NCI-H1092 (cell line): ENCODE results near the gene UBTD1.
"Not testable (repeated sequence)": the region's sequence is repeated elsewhere in the genome, so short reads cannot be mapped to it uniquely, and the experiment has no call there.

ENCODE experiments used
- DNase-seq: peaks from one replicate; lab custom pipeline; 2025; lab: John Stamatoyannopoulos, UW

Gene UBTD1

GRCh38 chr10:97515271-97515978, 16.7 kb downstream of the UBTD1 start:
- no peak for DNase-seq

DNA sequence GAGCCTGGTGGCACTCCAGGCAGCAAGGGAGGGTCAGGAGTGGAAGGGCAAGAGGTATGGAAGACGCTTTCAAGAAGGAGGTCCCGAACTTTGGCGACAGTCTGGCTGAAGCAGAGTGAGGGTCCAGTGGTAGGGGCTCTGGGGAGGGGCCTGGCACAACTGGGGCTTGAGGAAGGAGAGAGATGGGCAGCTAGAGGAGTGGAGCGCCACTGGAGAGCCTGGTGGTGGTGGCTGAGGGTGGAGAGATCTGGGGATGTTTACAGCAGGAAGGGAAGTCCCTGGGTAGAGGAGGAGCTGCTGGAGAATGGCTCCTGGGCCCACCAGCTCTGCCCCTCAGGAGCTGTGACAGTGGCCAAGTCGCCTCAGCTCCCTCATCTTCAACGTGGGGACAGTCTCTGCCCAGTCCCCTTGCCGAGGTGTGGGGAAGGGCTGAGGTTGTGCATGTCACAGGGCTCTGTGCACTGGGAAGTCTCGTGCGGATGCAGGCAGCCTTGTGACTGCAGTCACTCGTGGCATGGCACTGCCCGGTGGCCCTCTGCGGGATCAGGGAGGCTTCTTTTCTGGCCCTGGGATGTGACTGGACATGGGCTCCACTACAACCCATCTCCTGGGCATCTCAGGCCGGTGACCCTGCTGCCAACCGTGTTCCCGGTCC, 18.5 kb downstream of the UBTD1 start:
- no peak for DNase-seq

DNA sequence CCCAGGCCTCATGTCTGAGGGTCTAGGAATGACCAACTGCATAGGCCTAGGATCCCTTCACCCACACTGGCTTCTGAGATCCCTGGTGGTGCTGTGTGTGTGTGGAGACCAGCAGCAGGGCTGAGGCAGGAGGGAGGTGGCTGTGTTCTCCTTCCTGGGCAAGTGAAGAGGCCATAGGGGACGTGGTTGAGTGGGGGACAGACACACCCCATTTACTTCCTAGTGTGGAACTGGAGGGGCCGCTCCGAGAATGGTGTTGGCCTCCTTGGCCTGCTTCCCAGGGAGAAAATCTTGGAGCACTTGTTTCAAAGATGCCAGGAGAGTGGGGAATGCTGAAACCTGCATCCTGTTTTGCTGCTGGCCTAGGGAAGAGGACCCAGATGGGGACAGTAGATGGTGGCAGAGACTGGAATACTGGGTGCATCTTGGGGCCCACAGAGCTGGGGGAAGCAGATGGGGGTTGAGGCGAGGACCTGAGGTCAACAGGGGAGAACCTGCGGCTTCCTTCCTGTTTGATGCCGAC, 19.1 kb downstream of the UBTD1 start:
- DNase-seq: no peak

DNA sequence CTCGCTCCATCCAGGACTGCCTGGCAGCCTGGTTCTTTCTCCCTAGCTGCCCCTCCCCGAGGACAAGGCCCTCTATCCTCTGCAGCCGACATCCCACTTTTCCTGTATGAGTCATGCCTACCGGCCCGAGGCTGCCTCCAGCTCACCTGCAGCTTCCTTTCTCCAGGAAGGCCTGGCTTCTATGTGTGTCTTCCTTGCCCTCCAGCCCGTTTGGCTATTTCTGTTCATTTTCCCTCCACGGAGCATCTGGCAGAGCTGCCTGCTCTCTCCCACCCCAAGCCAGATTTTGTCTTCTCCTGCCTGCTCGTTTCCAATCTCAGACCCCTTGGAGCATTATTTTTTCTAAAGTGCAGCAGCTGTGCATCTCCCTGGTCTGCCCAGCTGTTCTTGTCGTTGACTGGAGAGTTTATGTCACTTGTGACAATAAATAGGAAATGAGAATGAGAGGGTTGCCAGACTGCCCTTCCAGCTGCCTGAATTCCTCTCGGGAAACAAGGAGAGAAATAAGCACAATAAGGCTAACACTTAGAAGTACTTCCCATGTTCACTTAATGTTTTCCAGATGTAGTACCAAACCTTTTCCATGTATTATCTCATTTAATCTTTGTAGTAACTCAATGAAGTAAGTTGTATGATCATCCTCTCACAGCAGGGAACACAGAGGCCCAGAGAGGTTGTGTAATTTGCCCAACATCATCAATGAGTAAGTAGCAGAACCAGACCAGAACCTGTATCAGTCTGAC, 19.7 kb downstream of the UBTD1 start:
- no peak for DNase-seq

DNA sequence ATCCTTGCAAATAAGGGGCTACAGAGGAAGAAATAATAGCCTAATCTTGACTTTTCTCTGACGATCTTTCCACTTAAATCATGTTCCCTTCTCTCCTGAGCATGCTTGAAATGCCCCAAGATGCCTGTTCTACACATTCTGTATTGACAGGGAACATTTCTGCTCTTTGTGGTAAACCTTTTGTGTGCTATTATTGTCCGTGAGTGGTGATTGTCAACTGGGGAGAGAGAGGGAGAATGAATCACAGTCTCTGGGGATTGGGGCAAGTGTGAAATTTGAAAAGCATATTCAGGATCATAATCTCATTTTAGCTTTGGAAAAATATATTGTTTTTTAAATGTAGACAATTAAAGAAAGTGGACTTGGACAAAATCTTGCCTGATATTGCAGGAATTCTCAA, 20.6 kb downstream of the UBTD1 start:
- DNase-seq: no peak

GRCh38 chr10:97520520-97520919, 21.8 kb downstream of the UBTD1 start:
- DNase-seq: no peak

- DNase-seq: no peak
These were observed 22.4 kb downstream of the UBTD1 start for GRCh38 chr10:97520978-97521761.

DNA sequence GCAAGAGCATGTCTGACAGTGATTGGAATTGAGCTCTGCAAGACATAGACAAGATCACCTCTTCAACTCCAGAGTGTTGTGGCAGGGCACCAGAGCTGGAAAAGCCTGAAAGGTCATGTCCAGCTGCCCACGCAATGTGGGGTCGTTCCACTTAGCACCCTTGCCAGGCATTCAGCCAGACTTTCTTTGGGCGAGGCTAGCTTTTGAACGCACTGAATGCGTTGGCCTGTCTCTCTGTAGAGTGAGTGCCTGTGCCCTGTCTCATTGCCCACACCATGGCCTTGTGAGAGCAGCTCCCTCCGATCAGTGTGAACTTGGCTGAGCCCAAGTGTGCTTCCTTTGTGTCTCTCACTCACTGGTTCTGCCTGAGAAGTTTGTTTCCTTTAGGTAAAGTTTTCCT, 23.3 kb downstream of the UBTD1 start:
- no peak for DNase-seq

- no peak for DNase-seq
These were observed 24.2 kb downstream of the UBTD1 start for GRCh38 chr10:97522937-97523336.

DNA sequence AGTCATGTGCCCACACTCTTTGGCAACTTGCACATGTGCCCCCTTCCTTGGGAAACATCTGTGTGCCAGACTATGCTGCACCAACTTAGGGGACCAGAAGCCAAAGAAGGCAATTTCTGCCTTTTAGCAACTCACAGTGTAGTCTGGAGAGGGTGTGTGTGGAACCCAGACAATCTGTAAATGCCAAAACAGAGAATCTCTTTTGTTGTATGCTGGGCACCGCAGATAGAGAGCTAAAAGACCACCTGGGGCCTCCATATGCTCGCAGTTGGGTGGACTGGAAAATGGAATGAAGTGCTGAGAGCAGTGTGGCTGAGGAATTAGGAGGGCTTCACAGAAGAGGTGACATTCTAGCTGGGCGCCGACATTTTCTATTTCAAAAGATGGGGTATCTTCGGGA, 26.4 kb downstream of the UBTD1 start:
- DNase-seq: no peak

DNA sequence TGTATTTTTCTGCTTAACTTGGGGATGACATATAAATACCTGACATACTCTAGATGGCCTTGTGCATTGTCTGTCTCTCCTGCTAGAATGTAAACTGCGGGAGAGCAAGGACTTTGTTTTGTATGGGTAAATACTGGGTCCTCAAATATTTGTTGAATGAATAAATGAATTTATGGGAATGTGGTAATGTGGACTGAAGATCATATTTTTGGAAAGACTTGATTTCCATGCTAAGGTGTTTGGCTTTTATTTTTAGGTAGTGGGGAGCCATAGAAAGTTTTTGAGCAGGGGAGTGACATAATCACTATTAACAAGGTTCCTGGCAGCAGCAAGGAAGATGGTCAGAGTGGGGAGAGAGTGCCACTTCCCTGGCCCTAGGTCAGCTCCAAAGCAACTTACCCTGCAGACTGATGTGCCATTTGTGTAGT, 27.0 kb downstream of the UBTD1 start:
- no peak for DNase-seq

GRCh38 chr10:97528876-97529275, 30.2 kb downstream of the UBTD1 start:
- DNase-seq: not testable (repeated sequence)

DNA sequence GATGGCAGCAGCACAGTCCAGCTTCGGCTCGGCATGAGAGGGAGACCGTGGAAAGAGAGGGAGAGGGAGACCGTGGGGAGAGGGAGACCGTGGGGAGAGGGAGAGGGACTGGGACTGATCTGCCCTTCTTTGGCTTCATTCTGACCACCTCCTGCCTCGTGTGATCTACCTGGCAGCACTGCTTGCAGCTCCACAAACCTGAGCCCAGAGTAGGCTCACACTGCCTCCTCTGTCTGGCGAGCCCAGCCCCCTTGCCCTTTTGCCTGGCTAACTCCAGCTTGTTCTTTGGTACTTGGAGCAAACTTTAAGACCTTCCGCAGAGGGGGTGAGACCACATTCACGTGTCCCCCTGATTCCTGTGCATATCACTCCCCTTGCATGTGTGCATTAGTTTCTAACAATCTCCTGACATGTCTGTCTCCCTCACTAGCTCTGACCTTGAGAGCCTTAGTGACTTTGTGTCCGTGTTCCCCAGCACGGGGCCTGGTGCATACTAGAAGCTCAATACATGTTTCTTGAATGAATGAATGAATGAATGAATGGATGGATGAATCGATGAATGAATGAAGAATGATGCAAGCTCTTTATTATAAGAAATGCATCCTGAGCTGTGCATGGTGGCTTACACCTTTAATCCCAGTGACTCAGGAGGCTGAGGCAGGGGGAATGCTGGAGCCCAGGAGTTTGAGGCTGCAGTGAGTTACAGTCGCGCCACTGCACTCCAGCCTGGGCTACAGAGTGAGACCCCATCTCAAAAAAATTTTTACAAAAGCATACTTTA, 31.2 kb downstream of the UBTD1 start:
- DNase-seq: no peak

DNA sequence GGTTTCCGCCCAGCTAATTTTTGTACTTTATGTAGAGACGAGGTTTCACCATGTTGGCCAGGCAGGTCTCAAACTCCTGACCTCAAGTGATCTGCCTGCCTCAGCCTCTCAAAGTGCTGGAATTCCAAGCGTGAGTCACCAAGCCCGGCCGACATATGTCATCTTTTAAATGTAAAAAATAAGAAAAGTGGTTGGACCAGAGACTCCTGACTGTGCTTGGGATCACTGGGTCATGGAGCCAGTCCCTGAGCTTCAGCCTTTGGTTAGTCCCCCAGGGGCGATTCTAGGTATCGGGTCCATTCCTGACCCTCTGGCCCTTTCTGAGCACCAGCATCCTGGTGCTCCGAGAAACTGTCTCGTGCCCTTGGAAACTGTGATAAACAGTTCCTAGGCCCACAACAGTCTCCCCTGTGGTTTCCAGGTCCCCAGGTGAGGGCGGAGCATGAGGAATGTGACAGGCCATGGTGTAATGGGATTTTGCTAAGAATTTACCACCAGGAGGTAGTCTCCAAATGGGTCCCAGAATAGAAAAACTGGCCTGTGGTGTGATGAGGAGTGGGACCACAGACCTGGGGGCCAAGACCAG, 32.8 kb downstream of the UBTD1 start:
- DNase-seq: no peak

- no peak for DNase-seq
These were observed 34.4 kb downstream of the UBTD1 start for GRCh38 chr10:97532935-97533671.

- DNase-seq: no peak
These were observed 35.2 kb downstream of the UBTD1 start for GRCh38 chr10:97533888-97534287.

DNA sequence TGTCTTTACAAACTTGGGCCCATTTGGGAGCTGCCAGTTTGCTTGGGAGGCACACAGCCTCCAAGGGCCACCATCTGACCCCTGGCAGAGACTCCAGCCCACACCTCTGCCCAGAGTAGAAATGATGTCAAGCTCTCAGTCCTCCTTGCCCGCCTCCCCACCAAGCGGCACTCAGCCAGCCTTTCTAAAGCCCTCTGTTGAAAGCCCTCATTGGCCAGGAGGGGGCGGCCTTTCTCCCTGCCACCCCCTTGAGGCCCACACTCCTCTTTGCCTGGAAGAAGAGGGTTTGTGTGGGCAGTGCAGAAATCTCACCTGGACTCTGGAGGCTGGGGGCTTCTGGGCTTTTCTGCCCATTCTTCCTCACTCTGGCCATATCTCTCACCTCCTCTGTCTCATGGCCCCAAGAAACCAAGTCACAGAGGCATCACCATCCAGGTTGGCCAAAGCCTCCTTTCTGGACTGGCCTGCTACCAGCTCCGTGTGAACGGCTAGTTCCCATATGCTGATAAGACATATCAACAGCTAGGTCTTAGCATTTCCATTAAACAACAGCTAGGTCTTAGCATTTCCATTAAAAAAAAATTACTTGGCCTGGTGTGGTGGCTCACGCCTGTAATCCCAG, 36.1 kb downstream of the UBTD1 start:
- DNase-seq: no peak

DNA sequence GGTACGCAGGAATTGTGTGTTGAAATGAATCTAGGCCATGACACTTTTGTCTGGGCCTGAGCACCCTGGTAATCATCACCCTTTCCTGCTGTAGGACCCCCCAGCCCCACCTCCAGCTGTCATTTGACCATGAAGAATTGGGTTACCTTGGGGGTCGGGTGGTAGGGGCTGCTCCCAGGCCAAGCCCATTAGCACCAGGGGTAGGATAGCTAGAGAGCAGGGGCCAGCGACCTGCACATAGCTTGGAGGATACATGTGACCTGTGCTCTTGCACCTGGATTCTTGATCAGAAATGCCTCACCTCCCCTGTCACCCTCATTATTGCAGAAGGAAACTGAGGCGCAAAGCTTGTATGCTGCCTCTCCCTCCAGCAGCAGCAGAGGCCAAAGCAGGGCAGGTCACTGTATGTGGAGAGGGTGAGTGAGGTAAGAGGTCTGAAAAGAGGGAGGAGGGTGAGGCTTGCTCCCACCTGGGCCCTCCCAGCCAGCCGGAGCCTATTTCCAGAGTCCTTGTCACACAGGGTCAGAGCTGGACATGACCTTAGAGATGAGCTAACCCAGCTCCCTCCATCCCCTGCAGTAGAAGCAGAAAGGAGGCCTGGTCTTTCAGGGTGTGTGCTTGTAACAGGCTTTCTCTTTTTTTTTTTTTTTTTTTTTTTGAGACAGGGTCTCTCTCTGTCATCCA, 38.6 kb downstream of the UBTD1 start:
- no peak for DNase-seq

GRCh38 chr10:97538411-97538810, 39.7 kb downstream of the UBTD1 start:
- no peak for DNase-seq
